DND-41 (cell line): ENCODE results near the gene TSC22D4.

Source experiments
- EZH2 ChIP-seq: IDR thresholded peaks from 3 replicates; pipeline ENCODE4 v1.6.1; 2012; ENCODE audit warnings: borderline replicate concordance, low read depth, mild to moderate bottlenecking, moderate library complexity, low read length, inconsistent platforms; ENCODE audit not compliant: severe bottlenecking
- TF ChIP-seq, protein P1 (sequence below): IDR thresholded peaks from 2 replicates; pipeline ENCODE4 v1.5.1; 2012; ENCODE audit warnings: borderline replicate concordance, low read length, moderate library complexity, mild to moderate bottlenecking; ENCODE audit not compliant: poor library complexity, severe bottlenecking; ENCODE audit errors: extremely low read depth

GRCh38 chr7:100519580-100519979 is 40.6 kb upstream of the TSC22D4 start:
- TF ChIP-seq, protein P1, sequence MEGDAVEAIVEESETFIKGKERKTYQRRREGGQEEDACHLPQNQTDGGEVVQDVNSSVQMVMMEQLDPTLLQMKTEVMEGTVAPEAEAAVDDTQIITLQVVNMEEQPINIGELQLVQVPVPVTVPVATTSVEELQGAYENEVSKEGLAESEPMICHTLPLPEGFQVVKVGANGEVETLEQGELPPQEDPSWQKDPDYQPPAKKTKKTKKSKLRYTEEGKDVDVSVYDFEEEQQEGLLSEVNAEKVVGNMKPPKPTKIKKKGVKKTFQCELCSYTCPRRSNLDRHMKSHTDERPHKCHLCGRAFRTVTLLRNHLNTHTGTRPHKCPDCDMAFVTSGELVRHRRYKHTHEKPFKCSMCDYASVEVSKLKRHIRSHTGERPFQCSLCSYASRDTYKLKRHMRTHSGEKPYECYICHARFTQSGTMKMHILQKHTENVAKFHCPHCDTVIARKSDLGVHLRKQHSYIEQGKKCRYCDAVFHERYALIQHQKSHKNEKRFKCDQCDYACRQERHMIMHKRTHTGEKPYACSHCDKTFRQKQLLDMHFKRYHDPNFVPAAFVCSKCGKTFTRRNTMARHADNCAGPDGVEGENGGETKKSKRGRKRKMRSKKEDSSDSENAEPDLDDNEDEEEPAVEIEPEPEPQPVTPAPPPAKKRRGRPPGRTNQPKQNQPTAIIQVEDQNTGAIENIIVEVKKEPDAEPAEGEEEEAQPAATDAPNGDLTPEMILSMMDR, result no peak
- no peak for TF ChIP-seq EZH2
